H9 (cell line): ENCODE data around the gene MARCHF9. TPM values are rescaled to one million over a fixed set of nuclear protein-coding genes. Genes with fewer than 3 reads are reported as not detected.

Experiments used
- DNase-seq: peaks from one replicate; pipeline ENCODE4 v3.0.0-alpha.2; 2017
- H2AFZ ChIP-seq: one replicate; pipeline ENCODE4 v1.6.1; 2013; ENCODE audit warnings: mild to moderate bottlenecking, low read length, control low read depth, moderate library complexity
- H2AK5ac ChIP-seq: 2 replicates; pipeline ENCODE4 v1.6.1; 2013; ENCODE audit warnings: low read length, control low read depth, mixed read lengths; ENCODE audit not compliant: insufficient read length
- H2BK120ac ChIP-seq: one replicate; pipeline ENCODE4 v1.6.1; 2013; ENCODE audit warnings: low read depth, mild to moderate bottlenecking, low read length, control low read depth, inconsistent platforms; ENCODE audit not compliant: poor library complexity, severe bottlenecking
- H2BK12ac ChIP-seq: 2 replicates; pipeline ENCODE4 v1.6.1; 2013; ENCODE audit warnings: low read length, control low read depth, mixed read lengths, low read depth; ENCODE audit not compliant: insufficient read length
- H2BK15ac ChIP-seq: 2 replicates; pipeline ENCODE4 v1.6.1; 2013; ENCODE audit warnings: low read depth, low read length, control low read depth
- H2BK20ac ChIP-seq: one replicate; pipeline ENCODE4 v1.6.1; 2013; ENCODE audit warnings: low read depth, mild to moderate bottlenecking, low read length, control low read depth, inconsistent platforms; ENCODE audit not compliant: poor library complexity, severe bottlenecking
- H2BK5ac ChIP-seq: 2 replicates; pipeline ENCODE4 v1.6.1; 2013; ENCODE audit warnings: low read length, control low read depth, mixed read lengths; ENCODE audit not compliant: insufficient read length
- H3K14ac ChIP-seq: 2 replicates; pipeline ENCODE4 v1.6.1; 2013; ENCODE audit warnings: low read length, control low read depth; ENCODE audit not compliant: insufficient read depth
- H3K18ac ChIP-seq: 2 replicates; pipeline ENCODE4 v1.6.1; 2013; ENCODE audit warnings: low read depth, mild to moderate bottlenecking, mixed read lengths, low read length, control low read depth; ENCODE audit not compliant: insufficient read length
- H3K23ac ChIP-seq: 2 replicates; pipeline ENCODE4 v1.6.1; 2013; ENCODE audit warnings: low read length, control low read depth, mixed read lengths, low read depth; ENCODE audit not compliant: insufficient read length
- H3K23me2 ChIP-seq: 2 replicates; pipeline ENCODE4 v1.6.1; 2013; ENCODE audit warnings: low read depth, mild to moderate bottlenecking, mixed read lengths, low read length, control low read depth; ENCODE audit not compliant: insufficient read length, poor library complexity, severe bottlenecking
- H3K27ac ChIP-seq: 2 replicates; pipeline ENCODE4 v1.5.1; 2013; ENCODE audit warnings: low read length, control low read depth, mixed read lengths, low read depth; ENCODE audit not compliant: insufficient read length
- H3K27me3 ChIP-seq: 2 replicates; pipeline ENCODE4 v1.6.1; 2013; ENCODE audit warnings: low read length, control low read depth, inconsistent platforms; ENCODE audit not compliant: insufficient read depth
- H3K4ac ChIP-seq: 2 replicates; pipeline ENCODE4 v1.6.1; 2013; ENCODE audit warnings: low read depth, mild to moderate bottlenecking, control low read depth, inconsistent platforms, low read length, moderate library complexity
- H3K4me1 ChIP-seq: 2 replicates; pipeline ENCODE4 v1.6.1; 2013; ENCODE audit warnings: low read length, control low read depth, inconsistent platforms; ENCODE audit not compliant: insufficient read depth
- H3K4me2 ChIP-seq: 2 replicates; pipeline ENCODE4 v1.6.1; 2013; ENCODE audit warnings: low read length, control low read depth, mixed read lengths; ENCODE audit not compliant: insufficient read length, insufficient read depth
- H3K56ac ChIP-seq: 2 replicates; pipeline ENCODE4 v1.6.1; 2013; ENCODE audit warnings: low read depth, mild to moderate bottlenecking, mixed read lengths, low read length, control low read depth; ENCODE audit not compliant: insufficient read length
- H3K79me1 ChIP-seq: 2 replicates; pipeline ENCODE4 v1.6.1; 2013; ENCODE audit warnings: low read depth, mild to moderate bottlenecking, moderate library complexity, low read length, control low read depth, inconsistent platforms; ENCODE audit not compliant: insufficient read depth, poor library complexity, severe bottlenecking
- H3K79me2 ChIP-seq: 2 replicates; pipeline ENCODE4 v1.6.1; 2013; ENCODE audit warnings: low read length, control low read depth, inconsistent platforms; ENCODE audit not compliant: insufficient read depth
- H3K9ac ChIP-seq: 2 replicates; pipeline ENCODE4 v1.6.1; 2013; ENCODE audit warnings: low read length, control low read depth, mixed read lengths; ENCODE audit not compliant: insufficient read length; ENCODE audit errors: extremely low read depth
- H3K9me3 ChIP-seq: one replicate; pipeline ENCODE4 v1.6.1; 2013; ENCODE audit warnings: low read depth, low read length, inconsistent platforms; ENCODE audit not compliant: control insufficient read depth
- H3T11ph ChIP-seq: one replicate; pipeline ENCODE4 v1.6.1; 2013; ENCODE audit warnings: mild to moderate bottlenecking, low read length, control low read depth, inconsistent platforms
- H4K20me1 ChIP-seq: one replicate; pipeline ENCODE4 v1.6.1; 2013; ENCODE audit not compliant: control insufficient read depth, insufficient read length, insufficient read depth
- H4K5ac ChIP-seq: 2 replicates; pipeline ENCODE4 v1.6.1; 2013; ENCODE audit warnings: low read depth, mild to moderate bottlenecking, mixed read lengths, low read length, control low read depth; ENCODE audit not compliant: insufficient read length
- H4K8ac ChIP-seq: replicated peaks from 2 replicates; pipeline ENCODE4 v1.6.1; 2013; ENCODE audit warnings: low read length, control low read depth, mixed read lengths, low read depth; ENCODE audit not compliant: insufficient read length
- H4K91ac ChIP-seq: 2 replicates; pipeline ENCODE4 v1.6.1; 2013; ENCODE audit warnings: low read depth, mild to moderate bottlenecking, moderate library complexity, mixed read lengths, low read length, control low read depth; ENCODE audit not compliant: insufficient read length
- H3K27ac Mint-ChIP-seq, 3 experiments: 2 replicates in 2 of 3; 3 replicates in 1 of 3; pipeline ENCODE4 v1.8.0; 2020 to 2021; ENCODE audit warnings: mixed read lengths in 3 of 3, mild to moderate bottlenecking in 1 of 3, moderate library complexity in 1 of 3
- H3K27me3 Mint-ChIP-seq: 2 replicates; pipeline ENCODE4 v1.8.0; 2021; ENCODE audit warnings: low read depth, mild to moderate bottlenecking, moderate library complexity, mixed read lengths
- H3K36me3 Mint-ChIP-seq, 3 experiments: 2 replicates in 2 of 3; 3 replicates in 1 of 3; pipeline ENCODE4 v1.8.0; 2020 to 2021; ENCODE audit warnings: low read depth in 3 of 3, mixed read lengths in 3 of 3; ENCODE audit not compliant: insufficient read depth in 1 of 3
- H3K4me1 Mint-ChIP-seq, 2 experiments: 2 replicates each; pipeline ENCODE4 v1.8.0; 2020; ENCODE audit warnings: mixed read lengths in 2 of 2
- H3K4me3 Mint-ChIP-seq, 2 experiments: 2 replicates in 1 of 2; 3 replicates in 1 of 2; pipeline ENCODE4 v1.8.0; 2020 to 2021; ENCODE audit warnings: mild to moderate bottlenecking in 2 of 2, mixed read lengths in 2 of 2, moderate library complexity in 1 of 2
- H3K9me3 Mint-ChIP-seq, 2 experiments: 2 replicates in 1 of 2; 3 replicates in 1 of 2; pipeline ENCODE4 v1.8.0; 2020; ENCODE audit warnings: mild to moderate bottlenecking in 2 of 2, mixed read lengths in 2 of 2, moderate library complexity in 1 of 2
- CTCF ChIP-seq: fragments of 200-600 bp; sonication (generic); conservative IDR thresholded peaks from 3 replicates; pipeline ENCODE4 v1.8.0; 2021; ENCODE audit warnings: antibody characterized with exemption, mild to moderate bottlenecking
- WGBS: extraction: QIAGEN DNeasy Blood & Tissue Kit; methylation state at CpG from one replicate; pipeline ENCODE4 v1.1.7; 2013; ENCODE audit warnings: missing lambda C conversion rate, low lambda C conversion rate, mixed read lengths; ENCODE audit not compliant: insufficient read length; ENCODE audit errors: extremely low coverage; 5-methylcytosine and 5-hydroxymethylcytosine counted together
- total RNA-seq: library from RNA; stranded (reverse); gene quantifications from 2 replicates; pipeline ENCODE4 v1.2.1, GENCODE V29; 2021

The MARCHF9 gene
- total RNA-seq, 1 experiment from 2014 or later = 20.5 TPM

- peak; percentile 87 for DNase-seq
- peaks cover 40% of the 10 kb centered on the region for H3K27me3 Mint-ChIP-seq
- H2AFZ ChIP-seq = no peak within 1 kb of the TSS
- no peaks in the 10 kb centered on the region for H3K79me2 ChIP-seq
- H3K9ac ChIP-seq = no peak within 1 kb of the TSS
- H3K4me2 ChIP-seq = peak within 1 kb of the TSS; percentile 80
- no peak within 1 kb of the TSS for H3K23ac ChIP-seq
- peaks cover 31% of the 10 kb centered on the region; the same call in 1 of the 2 replicates for H3K27me3 ChIP-seq
- H3K4me3 Mint-ChIP-seq = peak within 1 kb of the TSS; percentile 57 to 75
- H3K79me1 ChIP-seq = no peaks in the 10 kb centered on the region
- peaks cover 20 to 39% (median 31%) of the 10 kb centered on the region in 3 experiments for H3K36me3 Mint-ChIP-seq
- H3K9me3 ChIP-seq = no peaks in the 10 kb centered on the region
- no peak within 1 kb of the TSS for H3K18ac ChIP-seq
- no peak within 1 kb of the TSS for H2AK5ac ChIP-seq
- no CpG with 5 or more reads among the region's 38 CpGs for WGBS
- H3K56ac ChIP-seq = no peak within 1 kb of the TSS
- H4K91ac ChIP-seq = no peak within 1 kb of the TSS
- no peak within 1 kb of the TSS for H4K8ac ChIP-seq
- no peak within 1 kb of the TSS; the same call in 1 of the 2 replicates for H3K14ac ChIP-seq
- no peak within 1 kb of the TSS for H2BK120ac ChIP-seq
- H2BK5ac ChIP-seq = no peak within 1 kb of the TSS
- H3K23me2 ChIP-seq = peaks cover 25% of the 10 kb centered on the region
- H3K4ac ChIP-seq = no peak within 1 kb of the TSS
- no peaks in the 10 kb centered on the region for H3K9me3 Mint-ChIP-seq
- H3K27ac Mint-ChIP-seq = peak within 1 kb of the TSS in 2 of 3 experiments; percentile 44 to 51; a peak in 1 of 7 replicates
- no peak within 1 kb of the TSS for H3T11ph ChIP-seq
- no peak within 1 kb of the TSS for H3K27ac ChIP-seq
- no peak within 1 kb of the TSS for H2BK12ac ChIP-seq
- no peak within 1 kb of the TSS for H2BK15ac ChIP-seq
- H3K4me1 ChIP-seq = peaks cover 3% of the 10 kb centered on the region; the same call in 1 of the 2 replicates
- H4K5ac ChIP-seq = no peak within 1 kb of the TSS
- TF ChIP-seq CTCF = no peak; the same call in 2 of the 3 replicates
- peaks cover 32 to 47% of the 10 kb centered on the region in 2 experiments for H3K4me1 Mint-ChIP-seq
- no peaks in the 10 kb centered on the region for H4K20me1 ChIP-seq
- H2BK20ac ChIP-seq = no peak within 1 kb of the TSS
These were observed 11.8 kb downstream of the MARCHF9 start, which contains the start of gene CYP27B1 for GRCh38 chr12:57766464-57767304. Gene CYP27B1 (minus strand): TSS chr12:57767078. CDS start chr12:57767041, 37 bp downstream.
